GM13976 (cell line): ENCODE data around the gene MYOG.

Experiments
- DNase-seq: peaks from one replicate; pipeline ENCODE4 v3.0.0; 2012; ENCODE audit warnings: low spot score
- in situ Hi-C: fragments of 300-500 bp; cut with MboI; formaldehyde crosslinking; loops from one replicate; pipeline ENCODE4 v1.12.0; 2022; ENCODE audit warnings: low sequenced_read_pairs, mixed read lengths, inconsistent platforms; ENCODE audit not compliant: unreplicated experiment
- TF ChIP-seq, protein P1 (sequence below): IDR thresholded peaks from 2 replicates; pipeline ENCODE4 v1.5.1; 2012; ENCODE audit warnings: borderline replicate concordance, mild to moderate bottlenecking; ENCODE audit not compliant: insufficient read depth; ENCODE audit errors: extremely low read depth, missing control alignments, control extremely low read depth

The MYOG gene

DNA sequence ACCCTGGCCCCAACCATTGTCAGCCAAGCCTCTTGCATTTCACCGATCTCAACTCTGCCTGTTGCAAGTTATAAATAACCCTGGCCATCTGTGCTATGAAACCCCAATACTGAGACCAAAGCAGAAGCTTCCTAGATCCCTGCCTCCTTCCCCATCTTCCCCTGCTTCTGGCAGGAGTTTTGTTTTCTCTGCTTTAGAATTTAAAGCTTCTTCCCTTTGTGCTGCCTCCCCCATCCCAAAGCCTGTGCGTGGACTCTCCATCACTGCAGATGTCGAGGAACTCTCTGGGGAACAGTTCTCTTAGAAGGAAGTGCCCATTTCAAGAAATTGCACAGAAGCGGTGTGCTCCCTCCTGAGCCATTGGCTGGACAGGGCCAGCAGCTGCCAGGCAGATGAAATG lies 17.4 kb upstream of the MYOG start:
- TF ChIP-seq, protein P1, sequence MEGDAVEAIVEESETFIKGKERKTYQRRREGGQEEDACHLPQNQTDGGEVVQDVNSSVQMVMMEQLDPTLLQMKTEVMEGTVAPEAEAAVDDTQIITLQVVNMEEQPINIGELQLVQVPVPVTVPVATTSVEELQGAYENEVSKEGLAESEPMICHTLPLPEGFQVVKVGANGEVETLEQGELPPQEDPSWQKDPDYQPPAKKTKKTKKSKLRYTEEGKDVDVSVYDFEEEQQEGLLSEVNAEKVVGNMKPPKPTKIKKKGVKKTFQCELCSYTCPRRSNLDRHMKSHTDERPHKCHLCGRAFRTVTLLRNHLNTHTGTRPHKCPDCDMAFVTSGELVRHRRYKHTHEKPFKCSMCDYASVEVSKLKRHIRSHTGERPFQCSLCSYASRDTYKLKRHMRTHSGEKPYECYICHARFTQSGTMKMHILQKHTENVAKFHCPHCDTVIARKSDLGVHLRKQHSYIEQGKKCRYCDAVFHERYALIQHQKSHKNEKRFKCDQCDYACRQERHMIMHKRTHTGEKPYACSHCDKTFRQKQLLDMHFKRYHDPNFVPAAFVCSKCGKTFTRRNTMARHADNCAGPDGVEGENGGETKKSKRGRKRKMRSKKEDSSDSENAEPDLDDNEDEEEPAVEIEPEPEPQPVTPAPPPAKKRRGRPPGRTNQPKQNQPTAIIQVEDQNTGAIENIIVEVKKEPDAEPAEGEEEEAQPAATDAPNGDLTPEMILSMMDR = no peak
- no peak for DNase-seq
- in situ Hi-C loops = no loop called here

DNA sequence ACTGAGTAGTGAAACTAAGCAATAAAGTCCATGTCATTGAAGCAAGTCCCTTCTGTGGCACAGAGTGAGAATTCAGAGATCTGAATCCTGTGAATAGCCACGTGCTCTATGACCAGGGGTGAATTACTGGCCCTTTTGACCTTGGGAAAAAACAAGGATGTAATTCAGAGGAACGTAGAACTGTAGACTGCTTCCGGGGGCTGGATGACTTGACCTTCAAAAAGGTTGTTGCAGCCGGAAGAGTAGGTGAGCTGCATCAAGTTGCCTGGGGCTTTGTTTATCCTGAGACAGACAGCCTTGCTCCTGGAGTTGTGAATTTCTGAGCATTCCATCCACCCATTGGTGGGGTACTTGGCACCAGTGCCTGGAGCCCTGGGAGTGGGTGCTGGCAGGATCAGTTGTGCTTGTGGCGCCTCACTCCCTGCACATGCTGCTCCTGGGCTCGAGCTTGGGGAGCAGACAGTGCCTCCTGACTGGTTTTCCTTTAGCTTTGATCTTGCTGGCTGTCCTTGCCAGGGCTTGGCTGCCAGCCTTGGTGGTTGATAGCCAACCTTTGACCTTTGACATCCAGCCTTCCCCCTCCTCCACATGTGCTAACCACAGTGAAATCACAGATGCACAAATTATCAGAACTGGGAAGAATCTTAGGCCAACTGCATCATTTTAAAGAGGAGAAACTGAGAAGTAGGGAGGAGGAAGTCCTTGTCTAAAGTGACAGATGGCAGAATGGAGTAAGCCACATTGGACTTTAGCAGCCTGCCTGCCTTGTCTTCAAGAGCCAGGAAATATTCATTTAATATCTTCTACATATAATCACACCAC lies 16.2 kb upstream of the MYOG start:
- DNase-seq = no peak
- in situ Hi-C loops = no loop called here
- TF ChIP-seq, protein P1 = no peak

DNA sequence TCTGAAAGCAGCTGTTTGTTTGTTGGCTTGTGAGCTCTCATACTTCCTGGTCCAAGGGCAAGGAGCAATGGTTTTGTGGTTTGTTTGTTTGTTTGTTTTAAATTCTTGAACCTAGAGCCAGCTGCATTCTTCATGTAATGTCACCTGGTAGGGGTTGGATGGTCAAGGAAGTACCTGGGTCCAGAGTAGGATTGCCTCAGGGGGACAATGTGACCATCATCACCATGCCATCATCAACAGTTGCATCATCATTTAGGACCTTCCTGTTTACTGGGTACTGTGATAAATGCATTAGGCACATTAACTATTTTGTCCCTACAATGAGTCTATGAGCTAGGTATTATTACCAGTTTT lies 14.7 kb upstream of the MYOG start:
- in situ Hi-C loops = no loop called here
- TF ChIP-seq, protein P1 = no peak
- DNase-seq = no peak

DNA sequence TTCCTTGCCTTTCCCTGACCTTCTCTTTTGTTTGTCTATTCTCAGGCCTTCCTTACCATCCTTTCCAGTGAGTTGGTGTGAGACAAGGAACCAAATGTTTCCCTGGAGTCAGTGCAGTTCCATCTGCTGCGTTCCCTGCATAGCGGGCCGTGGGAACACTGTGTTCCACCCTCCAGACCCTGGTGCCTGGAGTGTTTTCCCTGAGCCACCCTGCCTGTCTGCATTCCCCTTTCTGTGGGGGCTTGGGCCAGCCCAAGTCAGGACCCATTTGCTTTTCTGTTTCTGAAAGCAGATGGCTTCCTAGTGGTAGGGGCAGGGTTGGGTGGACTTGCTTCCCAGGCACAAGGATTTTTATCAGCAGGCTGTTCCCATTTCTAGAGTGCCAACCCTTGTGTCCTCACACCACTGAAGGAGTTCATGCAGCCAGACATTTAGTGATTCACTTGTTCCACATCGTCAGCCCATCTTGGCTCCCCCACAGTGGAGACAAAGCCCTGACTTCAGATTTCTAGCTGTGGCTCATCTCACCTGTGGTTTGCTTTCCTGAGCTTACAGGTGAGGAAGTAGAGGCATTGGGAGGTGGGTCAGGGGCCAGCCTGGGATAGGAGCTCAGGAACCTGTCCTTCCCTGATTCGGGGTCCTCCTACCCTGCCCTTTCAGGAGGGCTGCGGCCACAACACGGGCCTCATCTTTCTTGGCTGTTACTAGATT lies 14.1 kb upstream of the MYOG start:
- TF ChIP-seq, protein P1 = no peak
- DNase-seq = no peak
- in situ Hi-C loops = no loop called here

DNA sequence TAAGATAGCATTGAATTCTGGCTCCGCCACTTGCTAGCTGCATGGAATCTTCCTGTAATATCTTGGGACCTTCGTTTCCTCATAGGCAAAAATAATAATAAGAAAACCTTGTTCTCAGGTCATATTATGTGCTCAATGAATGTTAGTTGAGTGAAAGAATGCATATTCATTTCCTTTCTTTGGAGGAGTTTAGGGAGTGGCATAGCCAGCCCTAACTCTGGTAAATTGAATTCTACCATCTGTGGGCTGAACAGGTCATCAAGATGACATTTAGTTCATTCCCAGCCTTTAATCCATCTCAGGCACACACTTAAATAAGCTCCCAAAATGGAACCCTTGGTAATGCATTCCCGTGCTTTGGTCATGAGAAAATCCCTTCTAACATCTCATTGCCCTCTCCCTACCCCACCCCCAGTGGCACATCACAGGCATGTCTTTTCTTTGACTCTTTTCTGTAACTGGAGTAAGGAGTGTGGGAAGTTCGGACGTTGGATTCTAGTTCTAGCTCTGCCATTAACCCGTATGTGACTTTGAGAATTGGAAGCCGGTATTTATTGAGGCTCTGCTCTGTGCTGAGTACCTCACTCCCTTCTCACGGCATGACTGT lies 13.2 kb upstream of the MYOG start:
- TF ChIP-seq, protein P1 = no peak
- in situ Hi-C loops = no loop called here
- no peak for DNase-seq

DNA sequence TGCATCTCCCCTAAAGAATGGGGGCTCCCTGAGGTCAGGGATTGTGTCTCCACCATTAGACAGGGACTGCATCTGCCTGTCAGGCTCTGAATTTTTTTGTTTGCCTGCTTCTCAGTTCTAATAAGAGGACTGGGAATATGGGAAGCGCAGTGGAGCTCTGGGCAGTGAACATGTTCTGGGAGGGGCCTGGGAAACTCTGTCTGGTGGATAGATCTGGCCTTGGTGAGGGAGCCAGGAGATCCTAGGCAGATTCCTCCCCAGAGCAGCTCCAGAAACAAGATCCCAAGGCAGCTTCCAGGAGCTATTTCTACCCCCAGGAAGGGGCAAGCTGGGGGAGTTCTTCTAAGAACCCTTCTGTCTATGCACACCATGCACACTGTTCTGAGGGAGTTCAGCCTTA lies 12.6 kb upstream of the MYOG start:
- TF ChIP-seq, protein P1 = no peak
- no peak for DNase-seq
- in situ Hi-C loops = no loop called here
